ENCODE data around the gene FGD4.

- TF ChIP-seq BACH2 (CRISPR knock-in tag; IDR thresholded peaks at IDR 0.05; ENCODE audit: borderline replicate concordance) (no peak), ESRRG (CRISPR knock-in tag; IDR thresholded peaks at IDR 0.05) (no peak), PATZ1 (CRISPR knock-in tag; IDR thresholded peaks at IDR 0.05; ENCODE audit: borderline replicate concordance) (no peak), CREB5 (CRISPR knock-in tag; IDR thresholded peaks at IDR 0.05; ENCODE audit: low read depth) (no peak), OSR1 (CRISPR knock-in tag; IDR thresholded peaks at IDR 0.05) (no peak), ZC3H10 (CRISPR knock-in tag; IDR thresholded peaks at IDR 0.05) (no peak), CSRNP3 (CRISPR knock-in tag; IDR thresholded peaks at IDR 0.05) (no peak), TCF4 (CRISPR knock-in tag; IDR thresholded peaks at IDR 0.05; ENCODE audit: borderline replicate concordance) (no peak), ISL1 (CRISPR knock-in tag; IDR thresholded peaks at IDR 0.05) (no peak), ZFP3 (CRISPR knock-in tag; IDR thresholded peaks at IDR 0.05) (no peak), ZNF565 (CRISPR knock-in tag; conservative IDR thresholded peaks at IDR 0.05; ENCODE audit: low read depth) (no peak), ZFP30 (CRISPR knock-in tag; IDR thresholded peaks at IDR 0.05) (no peak), GLIS3 (CRISPR knock-in tag; IDR thresholded peaks at IDR 0.05) (no peak)
Measured at GRCh38 chr12:32569259-32569658, 169.9 kb downstream of the FGD4 start.

Measured in SK-N-SH treated with all-trans-retinoic acid at 6 μM for 48 hours (cell line).